Urothelium cell line (cell line): ENCODE measurements around the gene PARD3.

Source experiments
- DNase-seq: peaks from one replicate; pipeline ENCODE4 v3.0.0; 2011; ENCODE audit warnings: low spot score, mixed read lengths
- FAIRE-seq: peaks from 2 replicates; lab custom pipeline; 2011; peaks lifted over from hg19 to GRCh38; lab: Jason Lieb, UNC

PARD3 gene

GRCh38 chr10:34249634-34250033 is 565.5 kb downstream of the PARD3 start:
- DNase-seq = no peak
- FAIRE-seq = no peak

DNA sequence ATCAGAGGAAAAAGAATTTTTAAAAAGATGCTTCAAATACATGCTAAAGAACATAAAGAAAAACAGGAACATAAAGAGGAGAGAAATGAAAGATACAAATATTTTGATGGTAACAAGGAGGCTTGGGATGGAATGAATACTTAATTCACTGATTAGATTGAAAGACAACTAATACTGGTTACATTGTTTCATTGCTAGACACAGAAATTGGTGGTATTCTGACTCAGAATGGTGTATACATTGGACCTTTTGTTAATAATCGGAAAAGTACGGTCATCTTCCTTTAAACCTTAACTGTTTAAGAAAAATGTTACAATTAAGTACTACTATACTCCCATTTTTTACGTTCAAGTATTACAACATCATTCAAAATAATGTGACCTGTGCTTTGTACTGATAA is 567.5 kb downstream of the PARD3 start:
- DNase-seq (no peak), FAIRE-seq (no peak)

DNA sequence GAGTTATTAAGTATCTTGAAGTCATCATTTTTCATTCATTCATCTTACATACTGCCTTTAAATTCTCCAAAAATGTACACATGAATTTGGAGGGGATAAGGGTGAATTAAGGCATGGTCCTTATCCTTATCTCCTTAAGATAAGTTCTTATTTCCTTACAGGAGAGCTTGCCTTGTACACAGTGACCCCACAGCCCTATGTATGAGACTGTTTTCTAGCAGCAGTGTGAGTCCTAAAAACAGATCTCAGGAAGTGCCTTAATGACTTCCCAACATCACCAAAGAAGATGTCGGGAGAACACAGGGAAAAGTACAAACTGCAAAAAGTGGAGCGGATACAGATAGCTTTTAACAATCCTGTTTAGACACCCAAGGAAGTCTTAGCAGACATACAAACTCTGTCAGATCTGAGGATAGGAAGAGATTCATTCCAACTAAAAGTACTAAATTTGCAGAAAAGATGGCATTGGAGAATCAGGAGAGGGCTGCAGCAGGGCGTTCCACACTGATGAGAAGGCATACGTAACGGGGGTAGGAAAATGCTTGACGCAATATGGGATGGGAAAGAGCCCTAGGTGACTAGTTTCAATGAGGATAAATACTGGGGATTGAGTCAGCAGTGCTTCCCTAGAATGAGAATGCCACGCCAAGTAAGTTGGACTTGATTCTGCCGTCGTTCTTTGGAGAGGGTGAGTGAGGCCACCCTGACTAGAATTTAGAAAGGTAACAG is 570.2 kb downstream of the PARD3 start:
- FAIRE-seq (no peak), DNase-seq (no peak)

DNA sequence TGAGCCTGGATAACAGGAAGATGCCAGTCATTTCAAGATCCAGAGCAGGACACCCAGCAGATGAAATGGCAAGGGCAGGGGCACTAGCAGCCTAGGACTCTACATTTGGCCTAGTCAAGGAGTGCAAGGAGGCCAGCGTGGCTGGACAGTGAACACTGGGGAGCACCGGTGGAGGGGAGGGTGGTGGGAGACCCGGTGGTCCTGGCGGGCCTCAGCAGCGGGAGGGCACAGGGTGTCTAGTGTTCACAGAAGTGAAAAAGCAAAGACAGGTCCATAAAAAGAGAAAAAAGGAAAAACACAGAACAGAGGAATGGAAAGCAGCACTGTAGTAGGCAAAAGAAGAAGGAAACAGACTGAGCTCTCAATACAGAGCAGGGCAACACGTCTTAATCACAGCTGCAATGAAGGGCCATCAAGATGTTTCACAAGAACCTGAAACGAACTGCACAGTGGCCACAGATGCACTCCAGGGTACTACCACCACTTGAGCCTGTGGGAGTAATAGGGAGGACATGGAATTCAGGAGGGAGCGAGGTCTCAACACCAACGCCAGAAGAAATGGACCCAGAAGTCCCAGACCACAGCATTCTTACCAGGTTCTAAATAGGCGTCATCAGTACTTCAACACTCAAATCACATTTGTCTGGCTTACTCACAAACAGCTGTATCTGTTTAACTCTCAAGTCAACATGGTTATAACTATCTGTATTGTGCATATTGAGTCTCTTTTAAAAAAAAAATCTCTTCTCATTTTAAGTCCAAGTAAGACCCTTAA is 573.7 kb downstream of the PARD3 start:
- peak; percentile 17 for FAIRE-seq
- no peak for DNase-seq

DNA sequence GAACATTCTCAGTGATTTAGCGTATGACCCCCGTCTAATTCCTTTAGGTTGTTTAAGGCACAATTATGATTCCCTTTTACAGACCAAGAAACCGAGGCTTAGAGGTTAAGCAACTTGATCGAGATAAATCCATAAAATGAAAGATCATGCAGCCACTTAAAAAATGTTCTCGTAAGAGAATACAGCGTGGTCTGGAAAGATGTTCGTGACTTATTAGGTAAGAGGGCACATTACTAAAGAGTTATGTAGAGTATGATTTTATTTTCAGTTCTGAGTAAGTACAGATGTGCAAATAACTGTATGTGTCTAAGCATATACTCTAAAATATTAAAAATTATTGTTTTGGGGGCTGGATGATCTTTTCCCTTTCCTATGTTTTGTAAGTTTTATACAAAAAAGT is 575.1 kb downstream of the PARD3 start:
- DNase-seq (no peak), FAIRE-seq (no peak)

GRCh38 chr10:34237898-34238455 is 577.1 kb downstream of the PARD3 start:
- no peak for DNase-seq
- no peak for FAIRE-seq

DNA sequence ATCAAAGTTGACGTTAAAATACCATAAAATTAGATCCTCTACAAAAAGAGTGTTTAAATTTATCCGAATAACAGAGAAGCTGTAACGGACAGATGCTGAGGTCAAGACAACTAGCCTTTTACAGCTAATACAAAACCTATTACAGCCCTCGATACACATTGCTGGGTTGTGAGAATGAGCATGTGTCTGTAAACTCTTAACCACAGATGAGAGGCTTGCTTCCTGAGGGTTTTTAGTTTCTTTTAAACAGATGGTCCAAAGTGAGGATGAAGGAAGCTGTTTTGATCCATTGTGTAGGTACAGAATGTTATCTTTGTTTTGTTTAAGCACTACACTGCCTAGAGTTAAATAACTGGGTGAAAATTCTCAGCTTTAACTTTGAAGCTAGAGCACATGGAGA is 578.2 kb downstream of the PARD3 start:
- FAIRE-seq (no peak), DNase-seq (no peak)

DNA sequence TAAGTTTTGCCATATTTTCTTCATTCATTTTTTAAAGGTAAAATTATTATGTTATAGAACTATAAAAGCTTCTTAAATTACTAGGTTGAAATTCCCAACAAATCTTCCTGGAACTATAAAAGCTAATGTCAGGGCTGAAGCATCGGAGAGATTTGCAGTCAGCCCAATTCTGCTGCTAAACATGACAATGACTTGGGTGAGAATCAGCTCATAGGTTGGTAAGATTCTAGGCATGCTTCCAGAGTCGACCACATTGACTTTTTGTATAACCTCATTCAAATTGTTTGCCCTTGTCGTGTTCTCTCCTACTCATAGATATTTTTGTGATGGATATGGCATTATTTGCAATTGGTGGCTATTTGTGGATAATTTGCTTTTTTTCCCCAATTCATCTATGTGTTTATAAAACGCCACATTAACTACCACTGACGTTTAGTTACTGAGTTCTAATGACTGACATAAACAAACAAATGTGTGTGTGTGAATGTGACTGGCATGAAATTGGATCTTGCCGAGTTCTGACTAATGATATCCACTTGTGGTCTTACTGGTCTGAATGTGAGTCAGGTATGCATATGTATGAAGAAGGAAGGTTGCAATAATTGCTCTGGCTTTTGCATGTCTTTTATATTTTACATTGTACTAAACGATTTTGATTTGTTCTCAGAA is 579.8 kb downstream of the PARD3 start:
- FAIRE-seq = peak; percentile 32
- peak; percentile 26 for DNase-seq

DNA sequence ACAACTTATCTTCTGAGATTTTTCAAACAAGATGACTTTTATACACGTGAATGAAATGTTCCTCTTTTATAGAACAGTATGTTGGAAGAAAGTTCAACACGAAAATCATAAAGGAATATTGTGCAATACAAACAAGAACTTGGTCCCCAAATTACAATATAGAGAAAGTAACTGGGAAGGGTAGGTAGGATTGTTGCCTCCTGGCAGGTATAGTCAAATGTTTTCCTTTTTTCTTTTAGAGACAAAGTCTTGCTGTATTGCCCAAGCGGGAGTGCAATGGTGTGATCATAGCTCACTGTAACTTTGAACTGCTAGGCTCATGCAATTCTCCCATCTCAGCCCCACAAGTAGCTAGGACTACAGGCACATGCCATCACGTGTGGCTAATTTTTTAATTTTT is 582.6 kb downstream of the PARD3 start:
- FAIRE-seq (no peak), DNase-seq (no peak)

DNA sequence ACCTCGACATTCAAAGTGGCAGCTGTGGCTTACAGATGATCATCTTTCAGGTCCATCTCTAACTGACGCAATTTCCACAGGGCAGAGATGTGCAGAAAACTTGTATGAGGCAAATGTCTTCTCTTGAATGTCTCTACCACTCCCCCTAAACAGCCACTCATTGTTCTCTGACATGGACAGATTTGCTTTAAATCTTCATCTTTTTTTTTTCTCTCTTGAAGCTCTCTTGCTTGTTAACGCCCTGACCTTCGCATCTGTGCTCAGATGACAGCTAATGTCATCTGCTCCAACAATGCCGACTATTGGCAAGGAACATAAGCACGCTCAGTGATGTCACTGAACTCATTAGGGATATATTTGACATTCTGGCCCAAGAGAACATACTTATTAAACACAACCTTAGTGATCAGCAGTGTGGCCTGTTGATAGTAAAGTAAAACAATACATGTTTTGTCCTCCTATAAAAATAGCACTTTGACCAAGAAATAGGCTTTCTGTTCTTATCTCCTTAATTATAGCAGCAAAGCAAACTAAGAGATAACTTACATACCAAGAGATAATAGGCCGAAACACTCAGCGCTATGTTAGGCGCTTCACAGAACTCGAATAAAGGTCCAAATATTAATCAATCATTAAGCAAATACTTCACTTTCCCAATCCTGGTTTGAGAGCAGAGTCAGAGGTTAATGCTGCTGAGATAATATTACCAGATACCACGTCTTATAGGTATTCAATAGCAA is 583.5 kb downstream of the PARD3 start:
- no peak for DNase-seq
- FAIRE-seq = peak; percentile 37

- FAIRE-seq = no peak
Measured at GRCh38 chr10:34229917-34230316, 585.2 kb downstream of the PARD3 start.

DNA sequence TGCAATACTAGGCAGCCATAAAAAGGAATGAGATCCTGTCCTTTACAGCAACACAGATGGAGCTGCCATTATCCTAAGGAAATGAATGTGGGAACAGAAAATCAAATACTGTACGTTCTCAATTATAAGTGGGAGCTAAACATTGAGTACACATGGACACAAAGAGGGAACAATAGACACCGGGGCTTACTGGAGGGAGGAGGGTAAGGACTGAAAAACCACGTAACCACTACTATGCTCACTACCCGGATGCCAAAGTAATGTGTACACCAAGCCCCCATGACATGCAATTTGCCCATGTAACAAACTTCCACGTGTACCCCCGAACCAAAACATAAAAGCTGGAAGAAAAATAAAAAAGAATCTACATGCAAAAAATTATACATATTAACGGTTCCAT is 587.0 kb downstream of the PARD3 start:
- FAIRE-seq (no peak), DNase-seq (no peak)

More at GRCh38 chr10:34229917-34230316, 585.2 kb downstream of the PARD3 start:
- no peak for DNase-seq

DNA sequence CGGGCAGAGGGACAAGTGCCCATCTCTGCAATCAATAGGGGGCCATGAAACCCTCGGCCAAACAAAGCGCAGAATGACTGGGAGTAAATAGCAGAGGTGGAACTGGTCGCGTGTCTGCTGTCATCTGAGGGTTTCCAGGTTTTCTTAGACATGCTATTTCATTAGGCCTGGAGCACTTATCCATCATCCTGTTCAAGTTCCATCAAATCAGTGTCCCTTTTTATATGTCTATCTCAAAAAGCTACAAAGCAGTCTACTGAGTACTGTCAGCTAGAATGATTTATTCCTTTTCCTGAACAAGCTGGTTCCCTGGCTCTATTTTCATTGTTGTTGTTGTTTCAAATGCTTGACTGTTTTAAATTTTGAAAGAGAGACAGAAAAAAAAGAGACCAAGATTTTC is 590.5 kb downstream of the PARD3 start:
- FAIRE-seq (peak; percentile 59), DNase-seq (no peak)

GRCh38 chr10:34223658-34224057 is 591.4 kb downstream of the PARD3 start:
- FAIRE-seq = no peak

DNA sequence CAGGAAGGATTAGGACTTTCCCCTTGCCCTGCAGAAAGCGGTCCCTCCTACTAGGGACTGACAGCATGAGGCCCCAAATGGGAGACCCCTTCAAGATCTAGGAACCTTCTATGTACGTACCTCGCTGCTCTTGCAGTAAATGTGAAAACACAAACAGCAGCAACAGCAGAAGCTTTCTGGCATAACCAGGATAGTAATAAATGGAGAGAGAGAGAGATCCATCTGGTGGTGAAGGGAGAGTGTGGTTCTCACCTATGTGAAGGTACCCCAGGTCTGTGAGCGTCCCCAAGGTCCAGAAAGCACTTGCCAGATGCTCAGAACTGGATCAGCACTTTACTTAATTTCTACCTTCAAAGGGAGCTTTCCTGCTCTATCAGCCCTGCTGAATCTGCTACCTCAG is 592.7 kb downstream of the PARD3 start:
- DNase-seq = no peak
- FAIRE-seq = no peak

More at GRCh38 chr10:34223658-34224057, 591.4 kb downstream of the PARD3 start:
- DNase-seq = no peak

DNA sequence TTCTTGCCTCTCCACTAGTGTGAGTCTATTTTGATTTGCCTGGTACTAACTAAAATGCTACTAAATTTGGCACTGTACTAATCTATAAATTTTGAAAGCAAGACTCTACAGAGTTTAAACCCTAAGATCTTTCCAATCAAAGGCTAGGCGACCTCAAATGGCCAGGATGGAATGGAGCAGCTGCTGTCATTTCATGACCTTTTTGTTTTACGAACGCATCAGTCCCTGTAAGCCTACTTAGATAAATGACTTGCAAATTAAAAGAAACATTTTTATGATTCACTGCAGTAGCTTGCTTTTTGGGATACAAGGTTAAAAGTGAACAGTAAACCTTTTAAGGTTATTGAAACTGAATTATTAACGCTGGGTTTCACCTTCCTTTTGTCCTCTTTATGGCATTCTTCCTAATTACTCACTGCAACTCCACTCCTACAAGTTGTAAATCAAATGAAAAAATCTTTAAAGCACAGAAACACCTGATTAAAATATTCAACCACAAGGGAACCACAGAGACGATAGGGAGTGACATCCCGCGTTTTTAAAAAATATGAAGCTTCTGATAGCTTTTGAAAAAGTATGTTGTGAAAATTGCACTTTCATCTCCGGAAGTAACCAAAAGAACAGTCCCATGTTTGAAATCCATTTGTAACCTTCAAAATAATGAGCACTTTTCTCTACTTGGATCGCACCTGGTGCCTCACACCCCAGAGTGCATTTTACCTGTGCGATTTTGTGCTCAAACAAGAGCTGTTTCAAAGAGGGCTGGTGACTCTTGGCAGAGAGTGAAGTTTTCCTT is 595.1 kb downstream of the PARD3 start:
- FAIRE-seq (no peak), DNase-seq (no peak)

GRCh38 chr10:34217524-34217923 is 597.6 kb downstream of the PARD3 start:
- FAIRE-seq = peak; percentile 48

DNA sequence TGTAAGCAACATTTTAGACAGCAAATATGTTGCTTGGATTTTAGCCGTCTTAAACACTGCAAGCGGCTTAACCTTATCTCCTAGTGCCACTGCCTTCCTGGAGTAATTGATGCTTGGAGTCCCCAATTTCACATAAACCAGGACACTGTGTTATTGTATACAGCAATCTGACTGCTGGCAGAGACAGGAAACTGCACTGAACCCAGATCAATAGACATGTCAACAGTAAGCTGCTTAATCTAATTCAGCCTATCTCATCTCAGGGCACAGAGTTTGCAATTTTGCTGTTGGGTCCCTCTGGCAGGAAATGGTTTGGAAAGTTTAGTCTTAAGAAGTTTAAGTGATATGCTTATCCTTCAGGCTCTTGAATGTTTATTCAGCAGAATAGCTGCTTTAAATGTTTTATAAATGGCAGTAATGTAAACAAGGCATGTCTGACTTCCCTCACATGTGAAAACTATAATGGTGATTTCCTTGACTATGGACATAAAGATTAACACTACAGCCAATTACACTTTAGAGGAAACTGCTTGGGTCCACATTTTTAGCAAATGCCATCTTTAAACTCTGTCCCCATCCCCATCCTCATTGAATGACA is 598.6 kb downstream of the PARD3 start:
- FAIRE-seq = no peak
- DNase-seq = no peak

More at GRCh38 chr10:34217524-34217923, 597.6 kb downstream of the PARD3 start:
- no peak for DNase-seq

- no peak for DNase-seq
- FAIRE-seq = no peak
Measured at GRCh38 chr10:34213805-34214197, 601.3 kb downstream of the PARD3 start.
